Trophoblast cell (in vitro differentiated cells and primary cell): ENCODE measurements around the gene MCAT.

Experiments used
- DNase-seq, 2 donors: peaks; one replicate each; pipeline ENCODE4 v3.0.0-alpha.2; 2016
- H2AFZ ChIP-seq: 2 replicates; pipeline ENCODE4 v1.6.1; 2013; ENCODE audit warnings: low read length, moderate library complexity, mild to moderate bottlenecking; ENCODE audit not compliant: insufficient read depth, poor library complexity
- H2AK5ac ChIP-seq: 2 replicates; pipeline ENCODE4 v1.6.1; 2013; ENCODE audit warnings: mild to moderate bottlenecking, low read length
- H2BK120ac ChIP-seq: 2 replicates; pipeline ENCODE4 v1.6.1; 2013; ENCODE audit warnings: low read length, mild to moderate bottlenecking, moderate library complexity; ENCODE audit not compliant: insufficient read depth, poor library complexity
- H2BK12ac ChIP-seq: 2 replicates; pipeline ENCODE4 v1.6.1; 2013; ENCODE audit warnings: mild to moderate bottlenecking, low read length, moderate library complexity
- H2BK5ac ChIP-seq: 2 replicates; pipeline ENCODE4 v1.6.1; 2013; ENCODE audit warnings: low read length, low read depth, moderate library complexity, mild to moderate bottlenecking; ENCODE audit not compliant: poor library complexity
- H3K14ac ChIP-seq: 2 replicates; pipeline ENCODE4 v1.6.1; 2013; ENCODE audit warnings: mild to moderate bottlenecking, low read length
- H3K18ac ChIP-seq: 2 replicates; pipeline ENCODE4 v1.6.1; 2013; ENCODE audit warnings: mild to moderate bottlenecking, low read length
- H3K23ac ChIP-seq: 2 replicates; pipeline ENCODE4 v1.6.1; 2013; ENCODE audit warnings: low read length
- H3K27ac ChIP-seq: 2 replicates; pipeline ENCODE4 v1.5.1; 2013; ENCODE audit warnings: low read depth, mild to moderate bottlenecking, inconsistent platforms, low read length, moderate library complexity
- H3K27me3 ChIP-seq: 2 replicates; pipeline ENCODE4 v1.6.1; 2013; ENCODE audit warnings: inconsistent platforms, mild to moderate bottlenecking, low read length, moderate library complexity; ENCODE audit not compliant: insufficient read depth
- H3K36me3 ChIP-seq, 2 experiments: 1 replicate in 1 of 2; 2 replicates in 1 of 2; pipeline ENCODE4 v1.6.1; 2013; ENCODE audit warnings: low read length in 2 of 2, mild to moderate bottlenecking in 2 of 2, moderate library complexity in 1 of 2; ENCODE audit not compliant: insufficient read depth in 2 of 2, control insufficient read depth in 1 of 2
- H3K4ac ChIP-seq: 2 replicates; pipeline ENCODE4 v1.6.1; 2013; ENCODE audit warnings: low read depth, mild to moderate bottlenecking, low read length, moderate library complexity
- H3K4me1 ChIP-seq, 2 experiments: 1 replicate in 1 of 2; 2 replicates in 1 of 2; pipeline ENCODE4 v1.6.1; 2013; ENCODE audit warnings: low read length in 2 of 2, mild to moderate bottlenecking in 2 of 2, moderate library complexity in 1 of 2; ENCODE audit not compliant: insufficient read depth in 2 of 2, control insufficient read depth in 1 of 2
- H3K4me2 ChIP-seq: 2 replicates; pipeline ENCODE4 v1.6.1; 2013; ENCODE audit warnings: inconsistent platforms, mild to moderate bottlenecking, low read length, moderate library complexity
- H3K4me3 ChIP-seq: 2 replicates; pipeline ENCODE4 v1.5.1; 2013; ENCODE audit warnings: mild to moderate bottlenecking, low read depth, low read length, inconsistent platforms
- H3K79me1 ChIP-seq: one replicate; pipeline ENCODE4 v1.6.1; 2013; ENCODE audit warnings: low read length
- H3K79me2 ChIP-seq: 2 replicates; pipeline ENCODE4 v1.6.1; 2013; ENCODE audit warnings: low read length, mild to moderate bottlenecking; ENCODE audit not compliant: control insufficient read depth, insufficient read depth, poor library complexity
- H3K9ac ChIP-seq: 2 replicates; pipeline ENCODE4 v1.6.1; 2013; ENCODE audit warnings: mild to moderate bottlenecking, low read length
- H3K9me3 ChIP-seq: 2 replicates; pipeline ENCODE4 v1.6.1; 2013; ENCODE audit warnings: low read depth, mild to moderate bottlenecking, control low read depth, inconsistent platforms, low read length; ENCODE audit not compliant: insufficient read depth
- H4K12ac ChIP-seq: 2 replicates; pipeline ENCODE4 v1.6.1; 2013; ENCODE audit warnings: low read depth, mild to moderate bottlenecking, low read length, moderate library complexity
- H4K8ac ChIP-seq: 2 replicates; pipeline ENCODE4 v1.6.1; 2013; ENCODE audit warnings: low read depth, mild to moderate bottlenecking, low read length, moderate library complexity
- H4K91ac ChIP-seq: one replicate; pipeline ENCODE4 v1.6.1; 2013; ENCODE audit warnings: low read depth, mild to moderate bottlenecking, low read length, moderate library complexity
- WGBS: extraction: QIAGEN DNeasy Blood & Tissue Kit; methylation state at CpG from one replicate; pipeline ENCODE4 v1.1.7; 2013; ENCODE audit warnings: missing lambda C conversion rate; ENCODE audit not compliant: insufficient read length, insufficient coverage; ENCODE audit errors: extremely low coverage; 5-methylcytosine and 5-hydroxymethylcytosine counted together

MCAT gene

DNA sequence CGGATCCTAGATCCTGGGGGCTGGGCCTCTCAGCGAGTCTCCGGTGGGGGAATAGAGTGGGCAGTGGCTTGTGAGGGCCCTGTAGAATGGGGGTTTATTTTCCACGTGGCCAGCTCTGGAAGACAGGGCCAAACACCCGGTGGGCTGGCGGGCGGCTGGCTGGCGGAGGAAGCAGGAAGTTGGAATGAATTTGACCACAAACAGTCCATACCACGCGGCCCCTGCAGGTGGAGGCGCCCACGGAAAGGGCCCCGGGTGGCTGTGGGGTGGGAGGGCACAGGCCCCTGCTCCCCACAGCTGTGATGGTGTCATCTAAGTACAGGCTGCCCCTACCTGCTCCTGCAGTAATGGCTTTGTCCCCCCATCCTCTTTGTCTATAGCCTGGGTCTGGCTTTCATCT lies 15.1 kb downstream of the MCAT start:
- no peak for DNase-seq
- H3K14ac ChIP-seq = no peak overlapping the region
- no peak overlapping the region for H3K9ac ChIP-seq
- no peaks in the 10 kb centered on the region for H3K9me3 ChIP-seq
- no peaks in the 10 kb centered on the region for H3K79me2 ChIP-seq
- WGBS = no CpG with 5 or more reads among the region's 13 CpGs
- no peak overlapping the region for H2AFZ ChIP-seq
- peak overlapping the region; percentile 20 for H4K12ac ChIP-seq
- no peak overlapping the region for H3K18ac ChIP-seq
- peaks cover 11 to 16% of the 10 kb centered on the region in 2 experiments for H3K36me3 ChIP-seq
- no peaks in the 10 kb centered on the region for H3K27me3 ChIP-seq
- H3K79me1 ChIP-seq = peaks cover 8% of the 10 kb centered on the region
- H3K23ac ChIP-seq = no peak overlapping the region
- H3K4ac ChIP-seq = no peak overlapping the region
- H2BK12ac ChIP-seq = peak overlapping the region; percentile 16
- H4K8ac ChIP-seq = no peak overlapping the region
- no peak overlapping the region for H2BK120ac ChIP-seq
- H3K27ac ChIP-seq = no peak overlapping the region
- no peak overlapping the region for H2BK5ac ChIP-seq
- peak overlapping the region; percentile 93 for H4K91ac ChIP-seq
- H3K4me1 ChIP-seq = peaks cover 13 to 23% of the 10 kb centered on the region in 2 experiments
- no peak overlapping the region for H3K4me2 ChIP-seq
- H2AK5ac ChIP-seq = peak overlapping the region; percentile 76
- no peak overlapping the region for H3K4me3 ChIP-seq

DNA sequence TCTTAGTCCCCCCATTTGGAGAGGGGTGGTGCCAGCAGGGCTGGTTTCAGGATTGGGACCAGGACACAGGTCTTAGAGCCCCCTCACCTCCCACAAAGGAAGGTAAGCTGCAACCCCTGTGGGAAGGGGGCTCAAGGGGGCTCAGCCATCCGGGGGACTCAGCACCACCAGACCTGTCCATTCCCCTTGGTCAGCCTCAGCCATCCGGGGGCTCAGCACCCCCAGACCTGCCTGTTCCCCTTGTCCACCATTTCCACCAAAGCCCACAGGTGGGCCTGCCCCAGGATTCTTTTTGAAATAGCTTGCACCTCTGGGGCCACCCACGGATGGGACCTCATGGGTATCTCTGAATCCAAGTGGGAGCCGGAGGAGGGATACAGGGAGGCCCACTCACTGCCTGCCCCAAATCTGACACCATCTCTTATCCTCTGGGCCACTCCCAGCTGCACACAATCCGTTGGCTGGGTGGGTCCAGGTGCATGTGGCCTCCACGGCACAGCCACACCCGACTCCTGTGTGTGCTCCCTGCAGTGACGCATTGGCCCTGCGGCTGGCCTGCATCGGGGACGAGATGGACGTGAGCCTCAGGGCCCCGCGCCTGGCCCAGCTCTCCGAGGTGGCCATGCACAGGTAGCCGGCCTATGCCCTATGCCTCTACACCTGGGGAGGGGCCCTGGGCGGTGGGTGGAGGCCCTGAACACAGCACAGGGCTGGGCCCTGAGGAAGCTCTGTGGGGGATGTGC lies 15.9 kb downstream of the MCAT start:
- Histone ChIP-seq H2AK5ac (peak overlapping the region; percentile 76), H2BK12ac (peak overlapping the region; percentile 4), H3K14ac (peak overlapping the region; percentile 67), H3K9me3 (no peaks in the 10 kb centered on the region), H3K79me1 (peaks cover 8% of the 10 kb centered on the region), H4K8ac (peak overlapping the region; percentile 51), H3K4me1 (peaks cover 13 to 23% of the 10 kb centered on the region in 2 experiments), H3K4ac (peak overlapping the region; percentile 46), H2BK5ac (peak overlapping the region; percentile 57), H3K27ac (peak overlapping the region; percentile 37), H3K9ac (no peak overlapping the region), H3K18ac (peak overlapping the region; percentile 61), H3K27me3 (no peaks in the 10 kb centered on the region), H3K23ac (no peak overlapping the region), H4K91ac (peak overlapping the region; percentile 93), H3K4me3 (no peak overlapping the region), H2BK120ac (peak overlapping the region; percentile 91), H4K12ac (peak overlapping the region; percentile 37), H2AFZ (no peak overlapping the region), H3K79me2 (no peaks in the 10 kb centered on the region), H3K36me3 (peaks cover 5 to 9% of the 10 kb centered on the region in 2 experiments), H3K4me2 (peak overlapping the region; percentile 27)
- peak; percentile 97 for DNase-seq
- WGBS = no CpG with 5 or more reads among the region's 17 CpGs

DNA sequence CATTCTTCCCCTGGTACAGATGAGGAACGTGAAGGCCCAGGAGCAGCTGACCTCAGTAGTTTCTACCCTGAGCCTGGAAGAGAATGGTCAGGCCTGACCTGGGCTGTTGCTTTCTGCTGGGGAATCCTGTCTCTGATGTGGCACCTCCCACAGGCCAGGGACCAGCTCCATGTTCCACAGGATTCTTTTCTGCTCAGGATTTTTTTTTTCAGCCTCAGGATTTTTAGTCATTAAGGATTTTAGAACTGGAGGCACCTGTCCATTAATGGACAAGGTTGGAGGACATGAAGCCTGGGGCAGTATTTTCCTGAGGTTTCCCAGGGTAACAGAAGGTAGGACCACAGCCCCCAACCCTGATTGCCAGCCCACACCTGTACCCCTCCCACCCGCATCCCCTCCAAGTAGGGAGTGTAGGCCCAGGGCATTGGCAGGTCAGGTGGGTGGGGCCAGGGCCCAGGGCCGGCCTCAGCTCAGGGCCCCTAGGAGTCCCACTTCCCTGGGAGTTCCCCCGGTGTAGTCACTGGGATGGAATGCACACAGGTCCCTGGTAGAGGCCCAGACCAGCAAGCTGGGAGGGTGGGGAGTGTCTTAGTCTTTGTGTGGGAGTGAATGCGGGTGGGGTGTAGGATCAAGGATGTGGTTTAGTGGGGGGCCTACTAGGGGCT lies 16.6 kb downstream of the MCAT start:
- Histone ChIP-seq H3K4me3 (no peak overlapping the region), H3K79me2 (no peaks in the 10 kb centered on the region), H3K23ac (no peak overlapping the region), H3K79me1 (peaks cover 8% of the 10 kb centered on the region), H3K9ac (no peak overlapping the region), H4K91ac (peak overlapping the region; percentile 93), H2BK12ac (peak overlapping the region; percentile 37), H3K4ac (peak overlapping the region; percentile 46), H2BK5ac (peak overlapping the region; percentile 57), H3K27ac (peak overlapping the region; percentile 37), H3K4me2 (peak overlapping the region; percentile 27), H3K4me1 (peaks cover 13 to 23% of the 10 kb centered on the region in 2 experiments), H3K18ac (no peak overlapping the region), H4K8ac (peak overlapping the region; percentile 51), H3K14ac (no peak overlapping the region), H2AK5ac (peak overlapping the region; percentile 76), H2BK120ac (peak overlapping the region; percentile 91), H2AFZ (no peak overlapping the region), H3K27me3 (no peaks in the 10 kb centered on the region), H3K36me3 (peaks cover under 1 to 4% of the 10 kb centered on the region in 2 experiments), H3K9me3 (no peaks in the 10 kb centered on the region), H4K12ac (no peak overlapping the region)
- WGBS = no CpG with 5 or more reads among the region's 5 CpGs
- DNase-seq = peak; percentile 95 to 98

DNA sequence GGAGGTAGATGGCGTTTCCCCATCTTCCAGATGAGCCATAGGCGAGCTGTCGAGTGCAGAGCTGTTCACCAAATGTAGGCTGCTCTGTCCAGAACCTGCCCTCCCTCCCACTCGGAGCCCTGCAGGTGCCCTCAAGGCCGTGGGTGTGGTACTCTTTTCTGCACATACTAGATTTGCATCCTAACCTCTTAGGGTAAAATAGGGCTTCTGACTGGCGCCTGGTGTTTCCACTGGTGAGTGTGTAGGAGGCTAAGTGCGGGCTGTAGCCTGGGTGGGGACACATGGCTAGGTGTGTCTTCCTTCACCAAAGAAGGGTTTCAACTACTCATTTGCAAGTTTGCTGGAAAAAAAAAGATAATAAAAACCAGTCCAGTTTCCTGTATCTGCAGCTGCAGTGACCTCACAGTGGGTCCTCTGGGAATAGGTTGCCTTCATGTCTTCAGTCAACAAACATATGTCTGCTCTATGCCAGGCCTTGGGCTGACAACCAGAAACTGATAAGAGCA lies 24.2 kb downstream of the MCAT start:
- H3K79me2 ChIP-seq = no peaks in the 10 kb centered on the region
- H2BK5ac ChIP-seq = no peak overlapping the region
- H4K12ac ChIP-seq = no peak overlapping the region
- H3K18ac ChIP-seq = no peak overlapping the region
- H2AK5ac ChIP-seq = no peak overlapping the region
- H3K27me3 ChIP-seq = no peaks in the 10 kb centered on the region
- DNase-seq = no peak
- H3K4me3 ChIP-seq = no peak overlapping the region
- no peak overlapping the region for H4K8ac ChIP-seq
- no peak overlapping the region for H3K9ac ChIP-seq
- H2AFZ ChIP-seq = no peak overlapping the region
- H3K4me2 ChIP-seq = no peak overlapping the region
- H3K9me3 ChIP-seq = peaks cover 2% of the 10 kb centered on the region
- H3K14ac ChIP-seq = no peak overlapping the region
- H4K91ac ChIP-seq = no peak overlapping the region
- H2BK12ac ChIP-seq = no peak overlapping the region
- H2BK120ac ChIP-seq = no peak overlapping the region
- H3K4ac ChIP-seq = no peak overlapping the region
- H3K79me1 ChIP-seq = no peaks in the 10 kb centered on the region
- H3K27ac ChIP-seq = no peak overlapping the region
- peaks cover 4 to 10% of the 10 kb centered on the region in 2 experiments for H3K4me1 ChIP-seq
- H3K36me3 ChIP-seq = no peaks in the 10 kb centered on the region
- WGBS = no CpG with 5 or more reads among the region's 7 CpGs
- no peak overlapping the region for H3K23ac ChIP-seq
